NB4 (cell line): ENCODE results near the gene RGL2.

Experiments
- DNase-seq: peaks from one replicate; pipeline ENCODE4 v3.0.0; 2010; ENCODE audit warnings: low read depth
- H3K4me3 ChIP-seq: one replicate; pipeline ENCODE4 v1.5.1; 2011; ENCODE audit warnings: mild to moderate bottlenecking, low read depth, low read length, moderate library complexity
- CTCF ChIP-seq: IDR thresholded peaks from one replicate; pipeline ENCODE4 v1.5.1; 2012; ENCODE audit warnings: low read depth, low read length
- MYC ChIP-seq: IDR thresholded peaks from 2 replicates; pipeline ENCODE4 v1.6.1; 2011; ENCODE audit warnings: low read depth, low read length
- POLR2A ChIP-seq: IDR thresholded peaks from 2 replicates; pipeline ENCODE4 v1.6.1; 2011; ENCODE audit warnings: mild to moderate bottlenecking; ENCODE audit not compliant: insufficient read length; ENCODE audit errors: extremely low read depth
- TF ChIP-seq, protein P1 (sequence below): IDR thresholded peaks from 2 replicates; pipeline ENCODE4 v1.6.1; 2011; ENCODE audit warnings: low read depth, low read length

The RGL2 gene

GRCh38 chr6:33314515-33314942, 15.8 kb upstream of the RGL2 start:
- peak; percentile 71 for DNase-seq
- peak; percentile 24; the same call in 1 of the 2 replicates for TF ChIP-seq MYC
- no peak for TF ChIP-seq POLR2A
- TF ChIP-seq, protein P1, sequence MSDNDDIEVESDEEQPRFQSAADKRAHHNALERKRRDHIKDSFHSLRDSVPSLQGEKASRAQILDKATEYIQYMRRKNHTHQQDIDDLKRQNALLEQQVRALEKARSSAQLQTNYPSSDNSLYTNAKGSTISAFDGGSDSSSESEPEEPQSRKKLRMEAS, result peak; percentile 74

DNA sequence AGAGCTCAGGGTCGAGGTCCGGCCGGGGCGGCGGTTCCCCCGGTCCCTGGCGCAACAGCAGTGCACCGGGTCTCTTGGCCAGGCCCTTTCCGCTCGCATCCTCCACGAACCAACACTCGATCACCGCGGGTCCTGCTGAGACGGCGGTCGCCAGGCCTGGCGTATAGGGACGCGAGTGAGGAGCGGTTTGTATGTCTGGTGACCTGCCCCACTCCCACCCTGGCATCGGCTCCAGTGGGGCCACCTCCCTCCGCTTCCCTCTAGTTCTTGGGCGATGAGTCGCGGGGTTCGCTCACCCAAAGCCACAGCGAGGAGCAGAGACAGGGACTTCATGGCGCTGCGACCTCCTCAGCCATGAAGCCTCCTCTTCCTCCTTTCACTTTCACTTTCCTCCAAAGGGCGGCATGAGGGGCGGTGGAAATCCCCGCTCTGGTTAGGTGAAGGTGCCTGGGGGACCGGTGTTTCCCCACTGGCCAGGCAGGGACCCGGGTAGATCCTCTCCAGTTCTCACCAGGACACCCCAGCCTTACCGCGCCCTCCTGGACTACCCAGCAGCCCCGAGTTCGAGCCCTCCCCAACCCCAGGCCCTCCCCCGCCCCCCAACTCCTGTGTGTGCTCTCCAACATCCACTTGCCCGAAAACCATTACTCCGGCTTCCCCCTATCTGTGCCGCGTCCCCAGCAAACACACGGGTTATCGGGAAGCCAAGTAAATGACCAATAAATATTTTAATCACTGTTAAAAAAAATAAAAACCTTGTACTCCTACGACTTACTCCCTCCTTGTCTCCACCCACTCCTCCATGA, 15.2 kb upstream of the RGL2 start, which contains the start of gene TAPBP:
TSS of gene TAPBP (minus strand) at position 370 of the 806 bp plus-strand sequence. CDS start at position 333, 37 bp downstream.
- DNase-seq, result peak; percentile 81
- TF ChIP-seq POLR2A (peak; percentile 52), MYC (0 out of 2 replicates have a peak, but pooled peaks have one; percentile 55), CTCF (no peak)
- TF ChIP-seq, protein P1, result peak; percentile 62
- H3K4me3 ChIP-seq, result peak within 1 kb of the TSS; percentile 81

More at GRCh38 chr6:33314515-33314942, 15.8 kb upstream of the RGL2 start:
- H3K4me3 ChIP-seq, result peak overlapping the region; percentile 81

DNA sequence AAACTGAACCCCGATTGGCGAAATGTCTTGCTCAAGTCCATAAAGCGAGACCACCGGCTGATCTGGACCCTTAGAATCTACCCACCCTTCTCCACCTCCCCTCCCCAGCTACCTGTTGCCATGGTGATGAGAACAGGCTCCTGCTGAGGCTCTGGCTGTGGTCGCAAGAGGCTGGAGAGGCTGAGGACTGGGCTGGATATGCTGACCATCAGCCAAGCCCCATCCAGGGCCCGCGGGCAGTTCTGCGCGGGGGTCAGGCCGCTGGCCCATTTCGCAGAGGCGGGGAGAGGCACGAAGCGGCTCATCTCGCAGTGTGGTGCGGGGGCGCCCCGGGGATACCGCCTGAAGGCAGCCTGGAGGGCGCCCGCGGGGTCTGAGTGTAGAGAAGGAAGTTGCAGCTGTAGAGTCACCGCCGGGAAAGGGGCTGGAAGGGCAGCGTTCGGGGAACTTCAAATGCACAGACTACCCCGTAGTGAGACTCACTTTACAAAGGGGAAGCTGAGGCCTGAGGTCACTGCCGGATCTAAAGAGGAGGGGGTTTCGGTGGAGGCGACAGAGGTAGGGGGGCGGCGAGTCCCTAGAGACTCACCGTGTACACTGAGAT, 14.5 kb upstream of the RGL2 start:
- DNase-seq, result peak; percentile 89
- H3K4me3 ChIP-seq, result peak overlapping the region; percentile 81
- TF ChIP-seq MYC (no peak), POLR2A (no peak), CTCF (no peak)
- TF ChIP-seq, protein P1, result no peak

- H3K4me3 ChIP-seq, result peak overlapping the region; percentile 81
- TF ChIP-seq POLR2A, result no peak
- TF ChIP-seq CTCF, result no peak
- TF ChIP-seq, protein P1, result no peak
- TF ChIP-seq MYC, result no peak
- peak; percentile 64 for DNase-seq
Observed at GRCh38 chr6:33312361-33313104, 13.8 kb upstream of the RGL2 start.

- no peak overlapping the region for H3K4me3 ChIP-seq
Observed at GRCh38 chr6:33306356-33306755, 7.6 kb upstream of the RGL2 start.

More at GRCh38 chr6:33306356-33306755, 7.6 kb upstream of the RGL2 start:
- TF ChIP-seq MYC (no peak), POLR2A (no peak), CTCF (no peak)
- TF ChIP-seq, protein P1, result no peak
- DNase-seq, result no peak
